Keratinocyte (primary cell): ENCODE measurements around the gene TMEM123. TPM values are rescaled to one million over a fixed set of nuclear protein-coding genes. Genes with fewer than 3 reads are reported as not detected.

Experiments
- DNase-seq: peaks from one replicate; pipeline ENCODE4 v3.0.0-alpha.2; 2011; ENCODE audit warnings: low read depth, missing footprints, low spot score
- FAIRE-seq: peaks from 2 replicates; lab custom pipeline; 2011; peaks lifted over from hg19 to GRCh38; lab: Jason Lieb, UNC
- H2AFZ ChIP-seq: 2 replicates; pipeline ENCODE4 v1.6.0; 2012; ENCODE audit warnings: low read length, control low read depth, inconsistent platforms; ENCODE audit not compliant: control insufficient read depth
- H3K27ac ChIP-seq: 2 replicates; pipeline ENCODE4 v1.5.1; 2011; ENCODE audit warnings: low read length; ENCODE audit not compliant: control insufficient read depth, insufficient read depth
- H3K27me3 ChIP-seq: 3 replicates; pipeline ENCODE4 v1.6.0; 2011; ENCODE audit warnings: low read length; ENCODE audit not compliant: control insufficient read depth, insufficient read depth; ENCODE audit errors: extremely low read depth
- H3K36me3 ChIP-seq, 2 experiments: 2 replicates in 1 of 2; 3 replicates in 1 of 2; pipeline ENCODE4 v1.5.1; 2011; ENCODE audit warnings: low read length in 2 of 2, mild to moderate bottlenecking in 1 of 2; ENCODE audit not compliant: control insufficient read depth in 2 of 2, insufficient read depth in 2 of 2; ENCODE audit errors: extremely low read depth in 1 of 2
- H3K4me1 ChIP-seq: 3 replicates; pipeline ENCODE4 v1.5.1; 2011; ENCODE audit warnings: low read length; ENCODE audit not compliant: control insufficient read depth, insufficient read depth; ENCODE audit errors: extremely low read depth
- H3K4me2 ChIP-seq: 3 replicates; pipeline ENCODE4 v1.6.0; 2011; ENCODE audit warnings: low read depth, low read length; ENCODE audit not compliant: control insufficient read depth, insufficient read depth; ENCODE audit errors: extremely low read depth
- H3K4me3 ChIP-seq, 3 experiments: fragments of 200-600 bp in 1 of 3; sonication (generic) in 1 of 3; 2 replicates in 2 of 3; 3 replicates in 1 of 3; pipeline ENCODE4 v1.5.1; 2011 to 2016; ENCODE audit warnings: low read length in 3 of 3, mild to moderate bottlenecking in 3 of 3, control low read depth in 2 of 3, inconsistent platforms in 1 of 3, low read depth in 1 of 3, mixed read lengths in 1 of 3, mixed run types in 1 of 3, moderate library complexity in 1 of 3; ENCODE audit not compliant: control insufficient read depth in 2 of 3, insufficient read depth in 2 of 3; ENCODE audit errors: extremely low read depth in 1 of 3
- H3K79me2 ChIP-seq: 2 replicates; pipeline ENCODE4 v1.6.0; 2012; ENCODE audit warnings: low read length; ENCODE audit not compliant: control insufficient read depth, insufficient read depth
- H3K9ac ChIP-seq: 3 replicates; pipeline ENCODE4 v1.6.0; 2011; ENCODE audit warnings: low read length; ENCODE audit not compliant: control insufficient read depth, insufficient read depth; ENCODE audit errors: extremely low read depth
- H3K9me1 ChIP-seq: 3 replicates; pipeline ENCODE4 v1.6.0; 2011; ENCODE audit warnings: low read length; ENCODE audit not compliant: control insufficient read depth, insufficient read depth; ENCODE audit errors: extremely low read depth
- H3K9me3 ChIP-seq: 2 replicates; pipeline ENCODE4 v1.5.1; 2012; ENCODE audit warnings: low read depth, low read length; ENCODE audit not compliant: control insufficient read depth
- H4K20me1 ChIP-seq: 3 replicates; pipeline ENCODE4 v1.6.0; 2011; ENCODE audit warnings: low read length; ENCODE audit not compliant: control insufficient read depth, insufficient read depth; ENCODE audit errors: extremely low read depth
- CTCF ChIP-seq, 3 experiments: IDR thresholded peaks in 1 of 3; conservative IDR thresholded peaks in 1 of 3; optimal IDR thresholded peaks in 1 of 3; 2 replicates in 2 of 3; 3 replicates in 1 of 3; pipeline versions ENCODE3 to v1.5.1; 2011; ENCODE audit warnings: low read length in 3 of 3, mild to moderate bottlenecking in 3 of 3, moderate library complexity in 2 of 3, control low read depth in 1 of 3, inconsistent platforms in 1 of 3; ENCODE audit not compliant: insufficient read depth in 2 of 3; ENCODE audit errors: extremely low read depth in 1 of 3
- EZH2 ChIP-seq: IDR thresholded peaks from one replicate; pipeline ENCODE4 v1.6.1; 2012; ENCODE audit warnings: inconsistent platforms, mild to moderate bottlenecking, low read length, moderate library complexity
- dilution Hi-C: fragments of 300-500 bp; cut with MboI; formaldehyde crosslinking; loops from one replicate; pipeline ENCODE4 v1.7.0; 2020; ENCODE audit warnings: low sequenced_read_pairs; ENCODE audit not compliant: extremely low pct_ligation_motif_present
- polyA plus RNA-seq, 5 experiments: library from polyadenylated mRNA; depleted of rRNA in 3 of 5; stranded (reverse) in 3 of 5; stranded (forward) in 1 of 5; unstranded in 1 of 5; fragments of >200 nt; gene quantifications; 1 replicate in 1 of 5; 2 replicates in 3 of 5; 3 replicates in 1 of 5; pipeline versions ENCODE4 v1.2.1 to v1.2.3, GENCODE V29; 2011 to 2012; ENCODE audit warnings: missing spikeins in 2 of 5, low read depth in 1 of 5, low replicate concordance in 1 of 5

The TMEM123 gene
- polyA plus RNA-seq, 1 donor (not counting 4 experiments of a cell fraction or from before 2014, with no cell fraction given): 408 TPM

- Histone ChIP-seq H3K4me3 (peak overlapping the region; percentile 93 to 97 (median 97)), H3K9me1 (no peaks in the 10 kb centered on the region), H3K27ac (peak overlapping the region; percentile 94), H3K36me3 (peaks cover 2 to 13% of the 10 kb centered on the region in 2 experiments), H3K4me2 (peak overlapping the region; percentile 93), H4K20me1 (no peaks in the 10 kb centered on the region), H3K9me3 (no peaks in the 10 kb centered on the region), H3K4me1 (peaks cover 24% of the 10 kb centered on the region), H2AFZ (peak overlapping the region; percentile 77), H3K79me2 (peaks cover 41% of the 10 kb centered on the region), H3K9ac (peak overlapping the region; percentile 97), H3K27me3 (no peaks in the 10 kb centered on the region)
- no peak for TF ChIP-seq EZH2
- TF ChIP-seq CTCF (optimal IDR thresholded peaks at IDR 0.05 in 1 of 3, IDR thresholded peaks at IDR 0.05 in 1 of 3, conservative IDR thresholded peaks at IDR 0.05 in 1 of 3; ENCODE audit: extremely low read depth in 1 of 3, insufficient read depth in 2 of 3, low read length in 3 of 3): no peak
- dilution Hi-C loops: no loop called here
- DNase-seq (no peak), FAIRE-seq (no peak)
Measured at GRCh38 chr11:102346456-102346747, 106.2 kb downstream of the TMEM123 start.

Other genes starting within 250 kb of the TMEM123 start
- gene BIRC3, start 135.3 kb downstream of the TMEM123 start, polyA plus RNA-seq: 1.1 to 2.1 TPM (median 1.4 TPM) in 3 replicates
- gene BIRC2, start 105.6 kb downstream of the TMEM123 start, polyA plus RNA-seq: 31.0 to 53.8 TPM (median 53.3 TPM) in 3 replicates
- 0.61 to 2.2 TPM (median 0.81 TPM) in 3 replicates for gene MMP7, start 78.0 kb upstream of the TMEM123 start, polyA plus RNA-seq
- not detected in 3 replicates for gene MMP20, start 172.6 kb upstream of the TMEM123 start, polyA plus RNA-seq